GM12872 (cell line): ENCODE results near the gene GCAT.

Experiments used
- CTCF ChIP-seq: IDR thresholded peaks from 3 replicates; pipeline ENCODE4 v1.5.1; 2011; ENCODE audit warnings: low read depth, mild to moderate bottlenecking, low read length, moderate library complexity; ENCODE audit not compliant: insufficient read depth

GCAT gene

GRCh38 chr22:37807410-37808293 is at the start of gene GCAT:
GCAT (plus strand) TSS chr22:37807934; CDS start chr22:37807968, 34 bp downstream.
- no peak for TF ChIP-seq CTCF

DNA sequence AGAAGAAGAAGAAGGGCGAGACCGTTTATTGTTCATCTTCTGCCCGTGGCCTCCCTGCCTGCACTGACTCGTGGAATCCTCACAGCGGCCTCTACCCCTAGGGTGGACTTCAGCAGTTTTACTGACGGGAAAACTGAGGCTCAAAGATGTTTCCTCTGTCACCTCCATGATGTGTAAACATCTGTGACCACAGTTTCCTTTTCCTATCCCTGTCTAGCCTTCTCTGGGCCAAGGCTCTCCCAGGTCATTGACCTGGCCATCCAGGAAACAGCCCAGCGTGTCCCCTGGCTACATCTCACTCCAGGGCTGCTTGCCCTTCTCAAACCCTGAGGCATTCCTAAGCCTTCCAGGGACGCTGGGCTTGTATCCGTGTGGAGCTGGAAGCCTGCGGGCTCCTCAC is 49.0 kb upstream of the GCAT start:
- TF ChIP-seq CTCF = no peak

DNA sequence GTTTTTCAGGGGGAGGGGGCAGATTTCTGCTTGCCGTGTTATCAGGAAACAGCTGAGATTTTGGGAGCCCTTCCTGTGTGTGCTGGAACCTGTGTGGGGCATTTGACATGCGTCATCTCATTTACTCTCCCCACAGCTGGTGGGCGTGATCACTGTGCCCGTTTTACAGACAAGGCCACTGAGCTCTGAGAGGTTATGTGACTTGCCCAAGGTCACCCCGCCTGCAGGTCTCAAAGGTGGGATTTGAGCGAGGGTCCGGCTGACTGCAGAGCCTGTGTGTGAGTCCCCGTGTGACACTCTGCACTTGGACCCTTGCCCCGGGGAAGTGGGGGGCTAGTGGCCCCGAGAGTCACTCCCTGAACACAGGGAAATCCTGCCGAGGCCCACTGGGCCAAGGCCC is 48.5 kb upstream of the GCAT start:
- no peak for TF ChIP-seq CTCF

- TF ChIP-seq CTCF = no peak
Measured at GRCh38 chr22:37760152-37760551, 47.6 kb upstream of the GCAT start.

DNA sequence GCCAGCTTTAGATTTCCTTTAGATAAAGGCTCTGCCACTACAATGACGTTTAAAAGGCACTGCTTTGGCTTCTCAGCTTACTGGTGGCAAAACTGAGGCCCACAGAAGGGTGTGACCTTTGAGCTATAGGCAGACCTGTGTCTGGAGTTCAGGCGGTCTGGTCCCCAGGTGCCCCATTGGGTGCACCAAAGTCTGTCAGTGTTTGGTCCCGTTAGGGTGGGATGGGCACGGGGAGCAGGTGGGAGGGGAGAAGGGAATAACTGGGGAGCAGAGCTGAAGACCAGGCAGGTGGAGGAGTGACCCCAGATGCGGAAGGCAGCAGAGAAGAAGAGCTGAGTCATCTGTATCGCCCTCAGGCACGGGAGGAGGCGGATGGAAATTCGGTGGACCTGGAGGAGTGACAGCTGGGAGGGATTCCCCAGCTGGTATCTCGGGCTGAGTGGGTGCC is 45.3 kb upstream of the GCAT start:
- TF ChIP-seq CTCF = no peak

DNA sequence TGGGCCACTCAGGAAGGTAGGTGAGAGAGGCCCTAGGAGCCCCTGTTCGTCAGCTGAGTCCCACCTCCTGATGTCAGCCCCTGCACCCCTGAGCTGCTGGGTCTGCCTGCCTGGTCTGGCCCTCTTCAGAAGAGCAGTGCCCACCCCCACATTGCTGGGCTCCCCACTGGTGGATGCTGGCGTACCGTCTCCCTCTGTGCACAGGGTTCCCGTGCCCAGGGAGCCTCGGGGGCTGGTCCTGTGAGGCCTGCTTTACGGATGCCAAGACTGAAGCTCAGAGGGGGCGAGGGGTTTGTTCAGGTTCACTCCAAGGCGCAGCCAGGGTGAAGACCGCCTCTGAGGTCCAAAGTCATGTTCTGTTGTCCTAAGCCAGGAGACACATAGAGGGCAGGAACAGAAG is 44.7 kb upstream of the GCAT start:
- TF ChIP-seq CTCF = no peak

- no peak for TF ChIP-seq CTCF
Measured at GRCh38 chr22:37763652-37764051, 44.1 kb upstream of the GCAT start.
